ENCODE data around the gene PLCB1.

The PLCB1 gene

DNA sequence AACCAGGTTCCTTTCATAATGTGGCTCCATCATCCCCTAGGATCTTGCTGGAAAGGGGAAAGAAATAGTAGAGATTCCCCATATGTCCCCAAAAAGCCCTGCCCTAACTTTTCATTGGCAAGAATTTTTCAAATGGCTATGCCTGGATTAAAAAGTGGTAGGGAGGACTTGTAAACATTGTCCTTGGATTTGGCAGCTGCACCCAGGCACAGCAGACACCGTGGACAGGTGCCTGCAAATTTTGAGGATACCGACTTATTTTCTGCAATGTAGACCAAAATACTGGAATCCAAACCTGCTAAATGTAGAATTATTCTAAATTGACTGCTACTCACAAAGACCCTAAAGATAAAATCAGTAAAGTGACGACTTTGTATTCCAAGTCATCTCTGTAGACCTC lies 733.6 kb downstream of the PLCB1 start:
- no peak for DNase-seq

DNA sequence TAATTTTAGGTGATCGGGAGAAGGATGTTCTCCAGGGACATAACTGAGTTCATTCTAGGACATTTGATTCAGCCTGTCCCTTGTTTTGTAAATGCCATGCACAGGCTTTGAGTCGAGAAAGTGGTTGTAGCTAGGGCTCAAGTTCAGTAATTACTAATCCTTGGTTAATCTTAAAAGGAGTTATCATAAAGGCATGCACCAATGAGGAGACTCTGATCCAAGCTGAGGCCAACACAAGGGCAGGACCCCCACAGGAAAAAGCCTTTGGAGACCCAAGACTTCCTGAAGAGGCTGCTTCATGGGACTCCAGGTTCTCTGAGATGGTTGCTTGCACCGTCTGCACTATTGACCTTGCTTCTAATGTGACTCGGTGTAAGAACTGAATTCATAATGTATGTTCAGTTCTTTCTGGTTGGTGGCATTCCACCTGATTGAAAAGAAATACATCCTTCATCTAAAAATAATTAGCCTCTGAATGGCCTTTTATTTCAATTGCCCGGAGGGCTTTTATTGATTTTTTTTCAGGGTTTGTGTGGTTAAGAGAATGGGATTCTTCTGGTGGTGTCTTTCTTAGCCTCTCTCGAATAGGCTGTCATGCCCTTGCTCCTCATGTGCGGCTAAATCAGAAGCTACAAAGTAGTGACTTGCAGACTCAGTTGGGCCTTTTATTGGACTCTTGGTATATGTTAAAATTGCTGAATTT lies 735.1 kb downstream of the PLCB1 start:
- no peak for DNase-seq

DNA sequence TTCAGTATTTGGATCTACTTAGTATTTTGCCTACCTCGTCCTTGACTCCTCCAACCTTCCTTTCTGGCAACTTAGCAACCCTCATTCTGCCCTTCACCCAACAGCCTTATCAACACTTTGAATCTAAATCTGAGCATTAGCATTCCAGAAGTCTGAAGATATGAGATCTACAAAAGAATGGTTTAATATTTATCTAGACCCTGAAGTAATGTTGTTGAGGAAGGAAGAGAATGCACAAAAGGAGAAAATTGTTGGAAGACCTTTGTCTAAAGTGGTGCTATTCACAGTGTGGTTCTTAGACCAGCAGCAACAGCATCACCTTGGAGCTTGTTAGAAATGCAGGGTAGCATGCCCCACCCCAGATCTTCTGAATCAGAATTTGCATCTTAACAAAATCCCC lies 738.6 kb downstream of the PLCB1 start:
- DNase-seq: no peak

DNA sequence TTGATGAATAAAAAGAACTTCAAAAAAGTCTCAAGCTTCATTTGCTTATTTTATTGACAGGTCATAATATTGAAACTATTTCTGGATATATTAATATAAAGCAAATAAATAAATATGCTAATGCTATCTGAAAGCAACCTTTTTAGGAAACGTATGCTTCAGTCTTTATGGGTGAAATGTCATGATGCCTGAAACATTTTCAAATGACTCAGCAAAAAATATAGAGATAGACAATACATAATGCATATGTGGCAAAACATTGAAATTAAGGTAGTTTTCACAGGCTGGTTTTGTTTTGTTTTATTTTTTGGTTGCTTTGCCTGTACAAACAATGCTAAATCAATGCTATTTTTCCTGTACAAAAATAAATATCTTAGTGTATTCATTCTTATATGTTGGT lies 742.4 kb downstream of the PLCB1 start:
- no peak for DNase-seq

DNA sequence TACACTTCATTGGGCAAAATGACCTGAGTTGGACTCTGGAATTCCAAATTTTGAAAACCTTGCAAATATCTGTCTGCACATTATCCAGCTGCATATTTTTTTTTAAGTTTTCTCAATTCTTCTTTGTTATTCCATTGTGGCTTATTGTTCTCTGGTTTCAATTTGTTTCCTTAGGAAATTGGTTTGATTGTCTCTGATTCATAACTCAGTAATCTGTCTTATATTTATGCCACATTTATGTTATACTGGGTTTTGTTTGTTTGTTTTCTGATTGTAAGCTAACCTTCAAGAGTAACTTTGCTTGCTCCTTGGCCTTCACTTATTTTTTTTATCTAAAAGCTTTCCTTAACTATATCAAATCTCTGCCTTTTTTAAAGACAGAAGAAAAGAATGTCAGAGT lies 743.5 kb downstream of the PLCB1 start:
- no peak for DNase-seq

DNA sequence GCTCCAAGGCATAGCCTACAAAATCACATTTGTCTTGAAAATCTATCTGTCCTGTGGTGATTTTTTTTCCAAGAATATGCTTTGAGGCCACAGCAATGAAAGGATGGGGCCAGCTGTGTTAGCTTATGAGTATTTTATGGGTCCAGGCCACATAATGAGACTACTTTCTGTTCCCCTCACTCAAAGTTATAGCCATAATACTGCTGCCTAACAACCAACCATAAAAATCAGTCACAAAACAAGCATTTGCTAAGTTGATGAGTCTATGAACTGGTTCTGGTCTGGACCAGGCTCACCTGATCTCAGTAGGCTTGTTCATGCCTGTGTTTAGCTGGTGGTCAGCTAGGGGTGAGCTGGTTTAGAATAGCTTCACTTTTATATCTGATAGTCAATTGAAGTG lies 744.3 kb downstream of the PLCB1 start:
- DNase-seq: no peak

DNA sequence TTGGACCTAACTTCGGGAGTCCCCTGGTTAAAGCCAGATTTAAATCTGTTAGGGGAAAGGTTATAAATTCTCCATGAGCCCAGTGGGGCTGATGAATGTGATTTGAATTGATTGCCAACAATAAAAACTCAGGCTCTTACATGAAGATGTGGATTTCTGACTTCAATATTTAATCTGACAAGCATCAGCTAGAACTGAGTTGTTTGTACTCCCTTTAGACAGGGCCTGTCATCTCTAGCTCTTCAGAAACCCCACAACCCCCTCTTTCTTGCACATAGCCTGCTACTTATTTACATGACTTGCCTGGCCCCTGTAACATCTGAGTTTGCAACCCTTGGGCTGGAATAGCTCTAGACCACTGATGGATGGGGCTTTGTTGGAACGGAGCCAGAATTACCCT lies 745.2 kb downstream of the PLCB1 start:
- DNase-seq: no peak

DNA sequence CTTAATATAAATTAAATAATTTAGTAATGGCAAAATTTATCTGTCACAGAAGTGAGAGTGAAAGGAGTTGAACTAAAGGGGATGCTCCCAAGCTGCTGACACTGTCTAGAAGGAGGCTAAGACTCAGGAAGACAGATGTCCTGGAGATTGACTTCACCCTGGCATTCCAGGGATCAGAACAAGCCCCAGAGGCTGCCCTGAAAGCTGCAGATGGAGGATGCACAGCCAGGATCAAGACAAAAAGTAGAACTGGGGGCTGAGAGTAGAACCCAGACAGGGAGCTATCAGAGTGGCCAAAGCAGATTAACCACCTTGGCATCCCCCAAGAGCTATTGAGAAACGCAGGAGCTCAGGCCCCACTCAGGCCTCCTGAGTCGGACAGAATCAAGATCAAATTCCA lies 747.6 kb downstream of the PLCB1 start:
- no peak for DNase-seq

DNA sequence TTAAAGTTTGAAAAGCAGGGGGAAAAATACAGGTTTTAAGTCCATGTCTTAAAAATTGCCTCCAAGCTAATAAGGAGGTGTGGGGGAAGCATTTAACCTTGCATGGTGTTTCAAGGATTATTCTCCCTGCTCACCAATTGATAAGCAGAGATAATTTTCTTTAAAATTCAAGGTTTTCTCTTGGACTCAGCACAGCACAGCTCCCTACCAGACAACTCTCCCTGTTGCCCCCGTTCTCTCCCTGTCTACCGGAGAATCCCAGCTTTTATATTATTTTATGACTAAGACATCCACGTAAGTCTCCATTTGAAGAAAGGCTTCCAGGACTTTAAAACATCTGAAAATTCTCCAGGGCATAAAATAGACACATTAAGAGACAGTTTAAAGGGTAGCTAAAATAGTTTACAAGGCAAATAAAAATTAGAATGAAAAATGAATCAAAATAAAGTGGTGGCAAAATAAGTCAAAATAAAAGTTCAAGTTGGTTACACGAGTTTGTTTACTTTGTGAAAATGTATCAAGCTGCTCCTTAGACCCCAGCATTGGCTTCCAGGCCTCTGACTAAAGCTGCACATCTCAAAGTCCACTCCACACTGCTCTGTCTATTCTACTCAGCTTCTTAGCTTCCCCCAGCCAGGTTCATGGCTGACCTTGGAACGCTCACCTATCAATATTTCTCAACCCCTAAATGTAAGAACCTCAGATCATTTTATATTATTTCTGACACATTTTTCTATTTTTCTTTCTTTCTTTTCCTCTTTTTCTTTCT lies 748.2 kb downstream of the PLCB1 start:
- DNase-seq: no peak

DNA sequence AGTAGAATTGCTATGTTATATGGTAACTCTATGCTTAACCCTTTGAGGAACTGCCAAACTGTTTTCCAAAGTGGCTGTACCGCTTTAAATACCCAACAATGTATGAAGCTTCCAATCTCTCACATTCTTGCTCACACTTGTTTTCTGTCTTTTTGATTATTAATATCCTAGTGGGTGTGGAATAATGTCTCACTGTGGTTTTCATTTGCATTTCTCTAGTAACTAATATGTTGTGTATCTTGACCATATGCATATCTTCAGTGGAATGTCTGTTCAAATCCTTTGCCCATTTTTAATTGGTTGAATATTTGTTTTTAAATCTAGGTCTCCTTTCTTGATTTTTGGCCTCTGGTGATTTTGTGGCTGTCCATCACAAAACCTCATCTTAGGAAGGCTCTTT lies 759.0 kb downstream of the PLCB1 start:
- DNase-seq: no peak

DNA sequence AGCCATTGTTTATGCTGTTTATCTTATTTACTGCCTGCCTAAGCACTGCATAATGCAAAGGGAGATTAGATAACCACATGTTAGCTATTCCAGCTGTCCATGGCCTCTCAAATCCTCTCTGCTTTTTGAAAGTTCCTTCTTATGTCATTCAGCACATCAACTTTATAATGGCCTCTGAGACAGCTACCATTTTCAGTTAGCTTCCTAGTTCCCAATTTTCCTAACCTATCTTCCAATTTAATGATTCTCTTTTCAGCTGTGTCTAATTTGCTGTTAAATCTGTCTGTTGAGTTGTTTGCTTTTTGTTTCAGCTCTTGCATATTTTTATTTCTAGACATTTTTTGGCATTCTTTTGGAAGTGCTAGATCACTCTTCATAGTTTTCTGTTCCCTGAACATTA lies 763.4 kb downstream of the PLCB1 start:
- DNase-seq: no peak

DNA sequence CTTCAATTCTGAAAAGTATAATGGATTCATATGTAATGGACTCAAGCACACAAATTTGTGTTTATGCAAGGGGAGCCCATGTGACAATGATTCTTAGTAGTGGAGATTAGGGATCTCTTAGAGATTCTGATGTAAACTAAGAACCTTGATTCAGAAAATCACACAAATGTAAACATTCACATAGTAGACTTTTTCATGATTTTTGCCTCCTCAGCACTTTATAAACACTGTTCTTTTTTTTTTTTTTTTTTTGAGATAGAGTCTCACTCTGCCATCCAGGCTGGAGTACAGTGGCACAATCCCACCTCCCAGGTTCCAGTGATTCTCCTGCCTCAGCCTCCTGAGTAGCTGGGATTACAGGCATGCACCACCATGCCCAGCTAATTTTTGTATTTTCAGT lies 766.8 kb downstream of the PLCB1 start:
- no peak for DNase-seq

DNA sequence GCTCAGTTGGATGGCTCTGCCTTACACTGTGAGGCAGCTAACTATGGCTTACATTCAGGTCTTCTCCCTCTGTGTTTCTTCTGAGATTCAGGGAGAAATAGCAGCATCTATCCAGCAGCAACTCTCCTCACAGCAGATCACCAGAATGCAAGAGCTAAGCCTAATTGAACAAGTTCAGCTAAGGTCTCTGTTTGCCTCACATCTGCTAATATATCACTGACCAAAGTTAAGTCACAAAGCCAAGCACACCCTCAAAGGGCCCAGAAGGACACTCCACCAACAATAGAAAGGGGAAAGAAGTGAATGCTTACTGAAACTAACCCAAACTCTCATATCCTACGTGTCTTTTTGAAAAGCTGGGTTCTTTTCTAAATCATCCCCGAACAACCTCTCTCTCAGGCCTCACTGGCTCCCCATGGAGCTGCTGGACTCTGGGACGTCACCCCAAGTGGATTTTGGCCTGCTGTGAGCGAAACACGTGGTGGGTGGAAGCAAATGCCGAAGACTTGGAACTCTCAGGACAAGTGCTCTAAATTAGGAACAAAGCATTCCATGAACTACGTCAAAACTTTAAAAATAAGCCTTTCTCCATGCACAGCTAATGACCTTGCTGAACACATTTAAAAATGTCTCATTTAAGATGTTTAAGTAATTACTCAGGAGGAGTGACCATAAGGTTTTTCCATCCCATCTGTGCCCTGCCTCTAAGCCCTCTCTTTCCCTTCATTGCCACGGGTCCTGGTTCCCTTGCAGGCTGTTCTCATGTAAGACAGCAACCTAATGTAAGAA lies 769.4 kb downstream of the PLCB1 start:
- no peak for DNase-seq

DNA sequence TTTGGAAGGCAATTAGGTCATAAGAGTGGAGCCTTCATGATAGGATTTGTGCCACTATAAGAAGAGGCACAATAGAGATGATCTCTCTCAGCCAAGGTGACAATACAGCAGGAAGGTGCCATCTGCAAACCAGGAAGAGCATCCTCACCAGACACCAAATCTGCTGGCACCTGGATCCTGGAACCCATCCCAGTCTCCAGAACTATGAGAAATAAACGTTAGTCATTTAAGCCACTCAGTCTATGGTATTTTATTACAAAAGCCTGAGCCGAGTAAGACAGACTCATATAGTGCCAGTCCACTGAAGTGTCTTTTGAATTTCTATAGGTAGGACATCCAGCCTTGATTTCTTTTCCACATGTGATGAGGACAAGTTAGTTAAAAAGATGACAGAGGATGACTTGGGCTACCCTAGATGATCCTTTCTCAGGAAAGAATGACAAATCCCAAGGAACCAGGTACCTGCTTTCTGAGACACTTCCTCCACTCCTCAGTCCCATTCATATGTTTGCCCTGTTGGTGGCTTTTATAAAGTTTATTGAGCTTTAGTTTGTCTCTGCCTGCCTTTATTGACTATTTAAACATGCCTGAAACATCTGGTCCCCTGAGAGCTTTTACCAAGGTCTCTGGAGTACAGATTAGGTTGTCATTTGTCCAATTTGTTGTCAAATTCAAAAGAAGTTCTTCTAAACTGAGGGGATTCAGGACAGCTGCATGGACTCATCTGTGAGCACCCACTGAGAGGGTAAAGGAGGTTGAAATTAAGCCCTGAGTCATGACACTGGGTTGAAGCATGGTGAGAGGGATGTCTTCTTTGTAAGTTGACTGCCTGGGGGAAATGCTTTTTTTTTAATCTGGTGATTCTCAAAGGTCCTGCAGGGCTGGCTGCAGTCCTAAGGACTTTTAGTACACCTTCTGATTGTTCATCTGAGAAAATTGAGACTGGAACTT lies 771.9 kb downstream of the PLCB1 start:
- DNase-seq: no peak

DNA sequence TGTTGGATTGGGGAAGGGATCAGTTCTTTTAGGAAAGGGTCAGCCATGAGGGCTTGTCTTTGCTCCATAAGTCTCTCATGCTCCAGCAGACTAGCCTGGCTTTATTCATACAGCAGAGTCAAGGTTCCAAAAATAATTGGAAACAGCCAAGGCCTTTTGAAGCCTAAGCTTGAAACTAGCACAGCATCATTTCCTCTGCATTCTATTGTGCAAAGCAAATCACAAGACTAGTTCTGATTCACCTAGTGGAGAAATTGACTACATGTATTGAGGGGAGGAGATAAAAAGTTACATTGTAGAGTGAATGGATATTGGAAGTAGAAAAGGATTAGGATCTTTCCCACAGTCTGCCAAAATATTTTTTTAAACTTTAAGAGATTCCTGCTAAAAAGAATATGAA lies 777.5 kb downstream of the PLCB1 start:
- DNase-seq: no peak

DNA sequence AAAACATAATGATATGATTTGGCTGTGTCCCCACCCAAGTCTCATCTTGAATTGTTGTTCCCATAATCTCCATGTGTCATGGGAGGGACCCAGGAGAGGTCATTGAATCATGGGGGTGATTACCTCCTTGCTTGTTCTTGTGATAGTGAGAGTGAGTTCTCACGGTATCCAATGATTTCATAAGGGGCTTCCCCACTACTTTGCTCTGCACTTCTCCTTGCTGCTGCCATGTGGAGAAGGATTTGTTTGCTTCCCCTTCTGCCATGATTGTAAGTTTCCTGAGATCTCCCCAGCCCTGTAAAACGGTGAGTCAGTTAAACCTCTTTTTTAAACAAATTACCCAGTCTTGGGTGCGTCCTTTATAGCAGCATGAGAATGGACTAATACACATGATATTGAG lies 780.0 kb downstream of the PLCB1 start:
- DNase-seq: no peak

DNA sequence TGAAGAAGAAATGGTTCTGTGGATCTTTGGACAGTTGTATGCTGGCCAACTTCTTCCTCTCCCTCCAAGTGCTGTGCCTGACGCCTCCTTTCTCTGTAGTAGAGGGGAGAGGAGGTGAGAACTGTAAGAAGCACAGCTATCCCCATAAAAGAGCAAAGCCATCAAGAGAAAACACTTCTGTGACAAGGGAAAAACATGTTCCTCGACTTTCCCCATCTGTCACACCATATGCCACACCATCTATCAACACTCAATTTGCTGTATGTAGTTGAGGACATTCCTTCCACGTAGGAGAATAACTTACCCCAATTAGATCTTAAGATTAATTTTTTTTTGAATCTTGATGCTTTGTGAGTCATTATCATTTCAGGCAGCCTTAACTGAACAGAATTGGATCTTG lies 780.7 kb downstream of the PLCB1 start:
- DNase-seq: no peak

DNA sequence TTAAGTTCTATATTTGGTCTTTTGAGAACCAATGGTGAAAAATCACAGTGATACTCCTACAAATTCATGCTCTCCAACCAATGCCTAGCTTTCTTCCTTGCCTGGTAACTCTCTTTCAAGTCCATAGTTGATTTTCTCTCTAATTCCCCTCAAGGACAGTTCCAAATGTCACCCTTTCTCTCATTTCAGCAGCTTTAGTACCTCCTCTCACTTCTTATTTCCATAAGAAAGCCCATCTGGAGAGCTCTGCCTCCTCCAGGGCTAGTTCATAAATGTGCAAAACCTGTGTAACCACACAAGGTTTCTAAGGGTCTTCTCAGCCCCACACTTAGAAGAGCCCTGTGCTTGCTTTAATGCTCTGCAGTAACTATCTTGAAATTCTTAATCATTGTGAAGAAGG lies 781.4 kb downstream of the PLCB1 start:
- no peak for DNase-seq

DNA sequence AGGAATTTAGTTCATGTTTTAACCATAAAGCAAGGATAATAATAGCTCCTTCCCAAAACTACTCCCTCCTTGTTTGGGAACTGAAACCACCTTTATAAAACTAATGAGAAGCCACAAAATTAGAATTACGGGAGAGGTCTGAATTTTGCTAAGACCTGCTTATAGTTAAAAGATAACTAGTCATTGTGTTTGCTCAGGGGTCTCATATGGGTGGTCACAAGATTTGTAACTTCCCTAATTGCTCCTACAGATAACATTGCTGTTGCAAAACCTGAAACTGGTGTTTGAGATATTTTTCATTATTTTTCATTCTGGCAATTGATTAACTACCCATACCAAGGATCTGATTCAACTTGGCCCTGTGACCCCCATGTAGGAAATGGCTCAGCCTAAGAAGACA lies 782.4 kb downstream of the PLCB1 start:
- no peak for DNase-seq

DNA sequence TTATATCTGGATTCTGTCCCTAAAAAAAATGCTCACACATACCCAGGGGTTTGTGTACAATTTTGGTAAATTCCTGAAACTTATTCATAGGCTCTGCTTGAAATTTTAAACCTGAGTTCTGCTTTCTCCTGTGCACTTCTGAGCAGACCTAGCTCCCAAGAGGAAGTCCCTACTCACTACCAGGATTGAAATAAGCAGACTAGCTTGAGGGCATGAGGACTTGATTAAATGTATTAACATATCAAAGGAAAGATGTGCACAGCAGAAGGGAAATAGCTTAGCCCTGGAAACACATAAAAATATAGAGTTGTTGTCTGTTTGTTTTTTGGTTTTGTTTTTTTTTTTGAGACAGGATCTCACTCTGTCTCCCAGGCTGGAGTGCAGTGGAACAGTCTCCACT lies 785.0 kb downstream of the PLCB1 start:
- no peak for DNase-seq

DNA sequence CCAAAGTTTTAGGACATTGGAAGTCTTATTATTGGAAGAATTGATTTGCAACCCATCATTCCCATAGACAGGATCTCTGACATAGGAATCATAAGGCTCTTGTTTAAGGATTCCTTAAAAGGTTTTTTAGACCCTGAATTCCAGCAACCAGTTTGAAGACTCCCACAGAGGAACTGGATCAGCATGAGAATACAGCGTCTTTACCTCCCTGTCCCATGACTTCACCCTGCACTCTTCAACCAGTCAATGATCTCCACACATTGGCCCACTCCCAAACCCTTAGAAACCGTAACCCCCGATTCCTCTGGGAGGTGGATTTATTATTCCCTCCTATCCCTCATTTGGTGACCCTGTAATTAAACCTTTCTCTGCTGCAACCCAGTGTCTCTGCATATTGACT lies 786.1 kb downstream of the PLCB1 start:
- no peak for DNase-seq

DNA sequence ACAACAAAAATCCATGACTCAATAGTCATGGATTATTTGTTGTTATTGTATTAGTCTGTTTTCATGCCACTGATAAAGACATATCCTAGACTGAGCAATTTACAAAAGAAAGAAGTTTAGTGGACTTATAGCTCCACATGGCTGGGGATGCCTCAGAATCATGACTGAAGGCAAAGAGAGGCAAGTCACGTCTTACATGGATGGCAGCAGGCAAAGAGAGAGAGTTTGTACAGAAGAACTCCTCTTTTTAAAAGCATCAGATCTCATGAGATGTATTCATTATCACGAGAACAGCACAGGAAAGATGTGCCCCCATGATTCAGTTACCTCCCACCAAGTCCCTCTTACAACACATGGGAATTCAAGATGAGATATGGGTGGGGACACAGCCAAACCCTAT lies 792.5 kb downstream of the PLCB1 start:
- no peak for DNase-seq

DNA sequence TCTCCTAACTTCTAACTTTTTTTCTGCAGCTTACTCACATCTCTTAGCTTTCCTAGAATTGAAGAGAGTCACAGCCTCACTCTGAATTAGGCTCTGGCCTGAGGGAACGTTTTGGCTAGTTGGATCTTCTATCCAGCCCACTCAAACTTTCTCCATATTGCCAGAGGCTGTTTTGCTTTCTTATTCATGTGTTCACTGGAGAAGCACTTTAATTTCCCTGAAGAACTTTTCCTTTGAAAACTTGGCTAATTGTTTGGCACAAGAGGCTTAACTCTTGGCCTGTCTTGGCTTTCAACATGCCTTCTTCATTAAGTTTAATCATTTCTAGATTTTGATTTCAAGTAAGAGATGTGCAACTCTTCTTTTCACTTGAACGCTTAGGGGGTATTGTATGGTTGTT lies 798.7 kb downstream of the PLCB1 start:
- DNase-seq: no peak
